Gastrocnemius medialis (tissue), 4 donors: ENCODE measurements around the gene ADAMTS2.

Source experiments
- POLR2A ChIP-seq, 2 donors: fragments of 450-650 bp; IDR thresholded peaks; one replicate each; pipeline ENCODE4 v1.6.1; 2017; ENCODE audit warnings: antibody characterized with exemption in 2 of 2, mild to moderate bottlenecking in 2 of 2, moderate library complexity in 2 of 2
- TF ChIP-seq, protein P1 (sequence below), 5 experiments: fragments of 450-650 bp in 3 of 5; fragments of 200-600 bp in 2 of 5; sonication (generic) in 2 of 5; IDR thresholded peaks in 4 of 5; conservative IDR thresholded peaks in 1 of 5; 1 replicate in 4 of 5; 2 replicates in 1 of 5; pipeline ENCODE4 v1.5.1; 2016 to 2019; ENCODE audit warnings: antibody characterized with exemption in 5 of 5, mild to moderate bottlenecking in 3 of 5, moderate library complexity in 3 of 5

DNA sequence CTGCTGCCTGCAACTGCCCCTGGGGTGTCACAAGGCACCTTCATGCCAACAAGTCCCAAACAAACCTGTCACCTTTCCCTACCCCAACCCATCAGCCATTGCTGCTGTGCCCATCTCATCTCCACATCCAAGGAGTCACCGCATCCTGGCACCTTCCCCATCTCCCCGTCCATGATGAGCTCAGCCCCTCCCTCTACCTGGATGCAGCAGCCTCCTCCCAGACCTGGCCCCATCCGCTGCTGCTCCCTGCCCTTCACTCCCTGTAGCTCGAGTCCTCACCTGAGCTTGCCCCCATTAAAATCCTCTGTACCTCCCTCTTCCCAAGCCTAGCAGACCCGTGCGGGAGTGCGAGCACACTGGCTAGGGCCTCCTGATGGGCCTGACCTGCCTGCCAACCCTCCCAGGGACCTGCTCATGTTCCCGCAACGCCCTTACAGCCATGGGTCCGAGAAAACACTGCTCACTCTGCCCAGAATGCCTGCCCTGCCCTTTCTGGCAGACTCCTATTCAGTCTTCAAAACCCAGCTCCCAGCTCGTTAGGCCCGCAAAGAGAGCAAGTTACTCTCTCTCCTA, 110.6 kb downstream of the ADAMTS2 start:
- no peak for TF ChIP-seq POLR2A (IDR thresholded peaks at IDR 0.05)
- TF ChIP-seq, protein P1, sequence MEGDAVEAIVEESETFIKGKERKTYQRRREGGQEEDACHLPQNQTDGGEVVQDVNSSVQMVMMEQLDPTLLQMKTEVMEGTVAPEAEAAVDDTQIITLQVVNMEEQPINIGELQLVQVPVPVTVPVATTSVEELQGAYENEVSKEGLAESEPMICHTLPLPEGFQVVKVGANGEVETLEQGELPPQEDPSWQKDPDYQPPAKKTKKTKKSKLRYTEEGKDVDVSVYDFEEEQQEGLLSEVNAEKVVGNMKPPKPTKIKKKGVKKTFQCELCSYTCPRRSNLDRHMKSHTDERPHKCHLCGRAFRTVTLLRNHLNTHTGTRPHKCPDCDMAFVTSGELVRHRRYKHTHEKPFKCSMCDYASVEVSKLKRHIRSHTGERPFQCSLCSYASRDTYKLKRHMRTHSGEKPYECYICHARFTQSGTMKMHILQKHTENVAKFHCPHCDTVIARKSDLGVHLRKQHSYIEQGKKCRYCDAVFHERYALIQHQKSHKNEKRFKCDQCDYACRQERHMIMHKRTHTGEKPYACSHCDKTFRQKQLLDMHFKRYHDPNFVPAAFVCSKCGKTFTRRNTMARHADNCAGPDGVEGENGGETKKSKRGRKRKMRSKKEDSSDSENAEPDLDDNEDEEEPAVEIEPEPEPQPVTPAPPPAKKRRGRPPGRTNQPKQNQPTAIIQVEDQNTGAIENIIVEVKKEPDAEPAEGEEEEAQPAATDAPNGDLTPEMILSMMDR (IDR thresholded peaks at IDR 0.05 in 4 of 5, conservative IDR thresholded peaks at IDR 0.05 in 1 of 5): no peak
